Gastrocnemius medialis (tissue), 4 donors: Measurements from ENCODE around the gene NSD2.

Source experiments
- POLR2A ChIP-seq, 2 donors: fragments of 450-650 bp; IDR thresholded peaks; one replicate each; pipeline ENCODE4 v1.6.1; 2017; ENCODE audit warnings: antibody characterized with exemption in 2 of 2, mild to moderate bottlenecking in 2 of 2, moderate library complexity in 2 of 2
- TF ChIP-seq, protein P1 (sequence below), 5 experiments: fragments of 450-650 bp in 3 of 5; fragments of 200-600 bp in 2 of 5; sonication (generic) in 2 of 5; IDR thresholded peaks in 4 of 5; conservative IDR thresholded peaks in 1 of 5; 1 replicate in 4 of 5; 2 replicates in 1 of 5; pipeline ENCODE4 v1.5.1; 2016 to 2019; ENCODE audit warnings: antibody characterized with exemption in 5 of 5, mild to moderate bottlenecking in 3 of 5, moderate library complexity in 3 of 5

DNA sequence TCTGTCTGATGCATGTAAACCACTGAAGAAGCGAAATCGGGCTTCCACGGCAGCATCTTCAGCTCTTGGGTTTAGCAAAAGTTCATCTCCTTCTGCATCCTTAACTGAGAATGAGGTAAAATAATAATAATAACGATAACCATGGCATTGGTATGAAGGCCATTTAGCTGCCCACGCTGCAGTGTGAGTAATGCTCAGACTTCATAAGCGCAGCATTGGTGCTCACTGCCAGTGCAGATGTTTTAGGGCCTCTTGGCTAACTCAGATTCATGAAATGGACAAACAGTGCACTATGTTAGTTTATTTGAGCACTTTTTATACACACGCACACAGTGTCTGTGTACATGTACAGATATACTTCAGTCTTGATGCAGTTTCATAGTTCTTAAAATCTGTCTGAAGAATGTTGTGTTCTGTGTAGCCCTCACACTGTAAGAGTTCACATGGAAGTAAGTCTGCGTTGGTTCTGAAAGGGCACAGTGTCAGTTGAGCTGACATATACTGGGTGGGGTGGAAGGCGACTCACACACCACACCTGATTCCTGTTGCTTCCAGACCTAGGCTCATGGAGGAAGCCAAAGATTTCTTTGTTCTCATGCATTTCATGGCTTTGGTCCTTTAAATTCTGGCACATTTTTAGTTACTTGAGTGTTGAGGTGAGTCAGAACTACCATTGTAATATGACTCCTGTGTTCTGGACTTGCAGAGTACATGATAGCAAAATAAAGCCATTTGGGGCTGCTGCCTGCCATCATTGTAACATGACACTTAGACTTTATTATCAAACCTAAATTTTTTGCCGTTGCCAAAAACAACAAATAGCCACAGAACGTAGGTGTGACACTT, 68.7 kb downstream of the NSD2 start:
- TF ChIP-seq, protein P1, sequence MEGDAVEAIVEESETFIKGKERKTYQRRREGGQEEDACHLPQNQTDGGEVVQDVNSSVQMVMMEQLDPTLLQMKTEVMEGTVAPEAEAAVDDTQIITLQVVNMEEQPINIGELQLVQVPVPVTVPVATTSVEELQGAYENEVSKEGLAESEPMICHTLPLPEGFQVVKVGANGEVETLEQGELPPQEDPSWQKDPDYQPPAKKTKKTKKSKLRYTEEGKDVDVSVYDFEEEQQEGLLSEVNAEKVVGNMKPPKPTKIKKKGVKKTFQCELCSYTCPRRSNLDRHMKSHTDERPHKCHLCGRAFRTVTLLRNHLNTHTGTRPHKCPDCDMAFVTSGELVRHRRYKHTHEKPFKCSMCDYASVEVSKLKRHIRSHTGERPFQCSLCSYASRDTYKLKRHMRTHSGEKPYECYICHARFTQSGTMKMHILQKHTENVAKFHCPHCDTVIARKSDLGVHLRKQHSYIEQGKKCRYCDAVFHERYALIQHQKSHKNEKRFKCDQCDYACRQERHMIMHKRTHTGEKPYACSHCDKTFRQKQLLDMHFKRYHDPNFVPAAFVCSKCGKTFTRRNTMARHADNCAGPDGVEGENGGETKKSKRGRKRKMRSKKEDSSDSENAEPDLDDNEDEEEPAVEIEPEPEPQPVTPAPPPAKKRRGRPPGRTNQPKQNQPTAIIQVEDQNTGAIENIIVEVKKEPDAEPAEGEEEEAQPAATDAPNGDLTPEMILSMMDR (IDR thresholded peaks at IDR 0.05 in 4 of 5, conservative IDR thresholded peaks at IDR 0.05 in 1 of 5), result no peak
- TF ChIP-seq POLR2A (IDR thresholded peaks at IDR 0.05), result no peak
